ENCODE results near the gene OR10G2. TPM values are rescaled to one million over a fixed set of nuclear protein-coding genes. Genes with fewer than 3 reads are reported as not detected.

OR10G2 gene
- total and polyA plus RNA-seq, 4 donors, result not detected

- ATAC-seq (ENCODE audit: insufficient read depth, low FRiP score) (no peak), DNase-seq (no peak)
- peaks cover 0 to 5% (median 0%) of the 10 kb centered on the region in 5 donors for H3K4me1 ChIP-seq (ENCODE audit: control insufficient read depth in 5 of 5, insufficient read depth in 5 of 5, low read length in 5 of 5)
- WGBS, 2 donors, result 73 to 75% methylated on average over 2 of the region's 2 CpGs
- peaks cover 0 to 6% (median 0%) of the 10 kb centered on the region in 4 donors for H3K9me3 ChIP-seq (ENCODE audit: control insufficient read depth in 4 of 4, insufficient read depth in 3 of 4, low read length in 3 of 4)
- H3K36me3 ChIP-seq (ENCODE audit: control insufficient read depth in 4 of 4, insufficient read depth in 4 of 4, low read length in 4 of 4), result no peaks in the 10 kb centered on the region
- no peak for TF ChIP-seq CTCF (IDR thresholded peaks at IDR 0.05; ENCODE audit: control extremely low read depth, extremely low read depth)
- H3K27me3 ChIP-seq (ENCODE audit: control insufficient read depth in 3 of 3, insufficient read depth in 3 of 3, low read length in 2 of 3), result peaks cover 0 to 2% (median 0%) of the 10 kb centered on the region in 3 donors
- H3K4me3 ChIP-seq, result no peak within 1 kb of the TSS
- no peak within 1 kb of the TSS for H3K27ac ChIP-seq (ENCODE audit: low read depth in 1 of 2, low read length in 1 of 2)
- H3K9ac ChIP-seq (ENCODE audit: insufficient read depth in 1 of 2, low read length in 2 of 2), result no peak within 1 kb of the TSS
Measured at GRCh38 chr14:21653331-21653885, 18.7 kb upstream of the OR10G2 start, which contains the start of gene OR4E2. TSS of gene OR4E2 (plus strand) at chr14:21653835. CDS start at chr14:21665083, 11,248 bp downstream.

- peaks cover 0 to 2% (median 0%) of the 10 kb centered on the region in 3 donors for H3K27me3 ChIP-seq (ENCODE audit: control insufficient read depth in 3 of 3, insufficient read depth in 3 of 3, low read length in 2 of 3)
- no peak overlapping the region for H3K4me3 ChIP-seq
- WGBS, 2 donors, result 41 to 45% methylated on average over 1 of the region's 1 CpG
- peaks cover 0 to 5% (median 0%) of the 10 kb centered on the region in 5 donors for H3K4me1 ChIP-seq (ENCODE audit: control insufficient read depth in 5 of 5, insufficient read depth in 5 of 5, low read length in 5 of 5)
- no peak overlapping the region for H3K9ac ChIP-seq (ENCODE audit: insufficient read depth in 1 of 2, low read length in 2 of 2)
- H3K27ac ChIP-seq (ENCODE audit: low read depth in 1 of 2, low read length in 1 of 2), result no peak overlapping the region
- no peak for ATAC-seq (ENCODE audit: insufficient read depth, low FRiP score)
- peaks cover 0 to 6% (median 0%) of the 10 kb centered on the region in 4 donors for H3K9me3 ChIP-seq (ENCODE audit: control insufficient read depth in 4 of 4, insufficient read depth in 3 of 4, low read length in 3 of 4)
- DNase-seq, result peak in 1 of 3 donors; percentile 2
- TF ChIP-seq CTCF (IDR thresholded peaks at IDR 0.05; ENCODE audit: control extremely low read depth, extremely low read depth), result no peak
- H3K36me3 ChIP-seq (ENCODE audit: control insufficient read depth in 4 of 4, insufficient read depth in 4 of 4, low read length in 4 of 4), result no peaks in the 10 kb centered on the region
Measured at GRCh38 chr14:21652209-21652808, 17.6 kb upstream of the OR10G2 start.

- no peak overlapping the region for H3K9ac ChIP-seq (ENCODE audit: insufficient read depth in 1 of 2, low read length in 2 of 2)
- ATAC-seq (ENCODE audit: insufficient read depth, low FRiP score) (no peak), DNase-seq (peak in 1 of 3 donors; percentile 2)
- peaks cover 0 to 3% (median 0%) of the 10 kb centered on the region in 4 donors for H3K9me3 ChIP-seq (ENCODE audit: control insufficient read depth in 4 of 4, insufficient read depth in 3 of 4, low read length in 3 of 4)
- peaks cover 0 to 3% (median 0%) of the 10 kb centered on the region in 5 donors for H3K4me1 ChIP-seq (ENCODE audit: control insufficient read depth in 5 of 5, insufficient read depth in 5 of 5, low read length in 5 of 5)
- no peaks in the 10 kb centered on the region for H3K36me3 ChIP-seq (ENCODE audit: control insufficient read depth in 4 of 4, insufficient read depth in 4 of 4, low read length in 4 of 4)
- no peak overlapping the region for H3K4me3 ChIP-seq
- no peaks in the 10 kb centered on the region for H3K27me3 ChIP-seq (ENCODE audit: control insufficient read depth in 3 of 3, insufficient read depth in 3 of 3, low read length in 2 of 3)
- no peak overlapping the region for H3K27ac ChIP-seq (ENCODE audit: low read depth in 1 of 2, low read length in 1 of 2)
- no peak for TF ChIP-seq CTCF (IDR thresholded peaks at IDR 0.05; ENCODE audit: control extremely low read depth, extremely low read depth)
Measured at GRCh38 chr14:21647380-21647779, 12.6 kb upstream of the OR10G2 start.

All from lung (tissue), 12 donors.